OCI-LY7 (cell line): ENCODE results near the gene ENDOD1. TPM values are rescaled to one million over a fixed set of nuclear protein-coding genes. Genes with fewer than 3 reads are reported as not detected.

ENCODE experiments used
- BruUV-seq: library from RNA; stranded (reverse); fragments of 400-500 nt; replicated peaks from 2 replicates; lab custom pipeline; 2021; lab: Mats Ljungman, UMichigan
- CTCF ChIA-PET: fragments of 300-600 bp; sonication (Branson Sonifier 250); formaldehyde crosslinking; loops from one replicate; lab custom pipeline; 2022; ENCODE audit warnings: antibody characterized with exemption; ENCODE audit not compliant: unreplicated experiment; lab: Charles Lee
- POLR2A ChIA-PET: fragments of 300-600 bp; sonication (Branson Sonifier 250); formaldehyde crosslinking; loops from one replicate; lab custom pipeline; 2022; ENCODE audit warnings: antibody characterized with exemption; lab: Charles Lee
- DNase-seq: peaks from one replicate; pipeline ENCODE4 v3.0.0-alpha.2; 2015; ENCODE audit warnings: low spot score
- H2AFZ ChIP-seq: fragments of 200-600 bp; sonication (generic), shearing (Covaris generic); 2 replicates; pipeline ENCODE4 v1.6.1; 2014; ENCODE audit warnings: mild to moderate bottlenecking, antibody characterized with exemption, low read length, moderate library complexity
- H3K27ac ChIP-seq: fragments of 200-600 bp; sonication (generic); 2 replicates; pipeline ENCODE4 v1.5.1; 2014; ENCODE audit warnings: mixed run types, low read depth, mild to moderate bottlenecking, moderate library complexity, low read length, inconsistent platforms; ENCODE audit not compliant: poor library complexity, severe bottlenecking
- H3K36me3 ChIP-seq: fragments of 200-600 bp; sonication (generic); 2 replicates; pipeline ENCODE4 v1.6.1; 2014; ENCODE audit warnings: mild to moderate bottlenecking, antibody characterized with exemption, low read length, moderate library complexity, mixed read lengths; ENCODE audit not compliant: insufficient read depth
- H3K4me1 ChIP-seq: fragments of 200-600 bp; sonication (generic); 2 replicates; pipeline ENCODE4 v1.5.1; 2014; ENCODE audit warnings: mild to moderate bottlenecking, low read length; ENCODE audit not compliant: insufficient read depth, poor library complexity, severe bottlenecking
- H3K4me2 ChIP-seq: fragments of 200-600 bp; sonication (generic); 2 replicates; pipeline ENCODE4 v1.6.1; 2014; ENCODE audit warnings: mild to moderate bottlenecking, low read length
- H3K4me3 ChIP-seq: fragments of 200-600 bp; sonication (generic); 2 replicates; pipeline ENCODE4 v1.5.1; 2014; ENCODE audit warnings: mild to moderate bottlenecking, low read depth, low read length; ENCODE audit not compliant: poor library complexity, severe bottlenecking
- H3K79me2 ChIP-seq: fragments of 200-600 bp; sonication (generic); 2 replicates; pipeline ENCODE4 v1.6.1; 2016; ENCODE audit warnings: low read depth, mild to moderate bottlenecking, low read length, moderate library complexity, mixed read lengths; ENCODE audit not compliant: insufficient read depth
- H3K9me2 ChIP-seq: fragments of 200-600 bp; sonication (generic); 2 replicates; pipeline ENCODE4 v1.6.1; 2016; ENCODE audit warnings: mild to moderate bottlenecking, low read length, mixed read lengths; ENCODE audit not compliant: insufficient read depth
- H3K9me3 ChIP-seq: fragments of 200-600 bp; sonication (generic); 2 replicates; pipeline ENCODE4 v1.6.1; 2014; ENCODE audit warnings: mild to moderate bottlenecking, mixed run types, low read length, mixed read lengths
- H4K20me1 ChIP-seq: fragments of 200-600 bp; sonication (generic); 2 replicates; pipeline ENCODE4 v1.6.1; 2014; ENCODE audit warnings: mild to moderate bottlenecking, antibody characterized with exemption, low read length, moderate library complexity, mixed read lengths; ENCODE audit not compliant: insufficient read depth
- CTCF ChIP-seq: fragments of 200-600 bp; sonication (generic); conservative IDR thresholded peaks from 2 replicates; pipeline ENCODE4 v1.5.1; 2014; ENCODE audit warnings: mild to moderate bottlenecking, antibody characterized with exemption, low read length, moderate library complexity, mixed read lengths
- EZH2phosphoT487 ChIP-seq: fragments of 200-600 bp; sonication (generic); IDR thresholded peaks from 2 replicates; pipeline ENCODE4 v1.6.1; 2018; ENCODE audit warnings: low read depth, borderline replicate concordance, mild to moderate bottlenecking, mixed run types, antibody characterized with exemption, low read length, moderate library complexity, mixed read lengths
- intact Hi-C: fragments of 100-400 bp; cut with micrococcal nuclease; formaldehyde crosslinking; loops from one replicate; pipeline ENCODE4 v1.10.0; 2022; ENCODE audit not compliant: unreplicated experiment
- total RNA-seq, 2 experiments: library from RNA; depleted of rRNA in 1 of 2; stranded (reverse); fragments of >200 nt in 1 of 2; shearing (Covaris generic) in 1 of 2; gene quantifications; 2 replicates each; pipeline ENCODE4 v1.2.3, GENCODE V29; 2014 to 2022

ENDOD1 gene
- total RNA-seq, 2 experiments from 2014 or later, result 20.4 to 22.5 TPM

GRCh38 chr11:95144313-95145235, 54.9 kb downstream of the ENDOD1 start:
- no peaks in the 10 kb centered on the region for H4K20me1 ChIP-seq
- no peaks in the 10 kb centered on the region for H3K4me1 ChIP-seq
- no peaks in the 10 kb centered on the region for H3K36me3 ChIP-seq
- H3K9me2 ChIP-seq, result no peaks in the 10 kb centered on the region
- no peak overlapping the region for H2AFZ ChIP-seq
- ChIA-PET POLR2A (no interaction called here), CTCF (no interaction called here)
- TF ChIP-seq CTCF (no peak), EZH2phosphoT487 (no peak)
- intact Hi-C loops, result no loop called here
- H3K79me2 ChIP-seq, result no peaks in the 10 kb centered on the region
- H3K9me3 ChIP-seq, result no peaks in the 10 kb centered on the region
- no TSS peak for BruUV-seq
- no peak for DNase-seq
- H3K27ac ChIP-seq, result no peak overlapping the region
- H3K4me2 ChIP-seq, result no peak overlapping the region
- no peak overlapping the region for H3K4me3 ChIP-seq

GRCh38 chr11:95145430-95146060, 55.9 kb downstream of the ENDOD1 start:
- no peak for TF ChIP-seq EZH2phosphoT487
- no peak for TF ChIP-seq CTCF
- no TSS peak for BruUV-seq
- H3K4me2 ChIP-seq, result no peak overlapping the region
- H3K9me2 ChIP-seq, result no peaks in the 10 kb centered on the region
- no peak overlapping the region for H3K4me3 ChIP-seq
- H3K79me2 ChIP-seq, result no peaks in the 10 kb centered on the region
- CTCF ChIA-PET, result no interaction called here
- no peaks in the 10 kb centered on the region for H4K20me1 ChIP-seq
- no peak overlapping the region for H2AFZ ChIP-seq
- no peaks in the 10 kb centered on the region for H3K9me3 ChIP-seq
- H3K36me3 ChIP-seq, result no peaks in the 10 kb centered on the region
- DNase-seq, result no peak
- no peak overlapping the region for H3K27ac ChIP-seq
- H3K4me1 ChIP-seq, result no peaks in the 10 kb centered on the region
- POLR2A ChIA-PET, result interaction anchor here (0.6 to 1.6 kb wide), 2 partner anchors 11 to 1076 kb away, joined by 5 read pairs; no protein-coding TSS in a partner anchor
- intact Hi-C loops, result no loop called here
